ENCODE measurements around the gene PITPNB. TPM values are rescaled to one million over a fixed set of nuclear protein-coding genes. Genes with fewer than 3 reads are reported as not detected.

The PITPNB gene
- polyA plus RNA-seq, 4 donors = 13.2 to 47.5 (median 22.8) TPM

DNA sequence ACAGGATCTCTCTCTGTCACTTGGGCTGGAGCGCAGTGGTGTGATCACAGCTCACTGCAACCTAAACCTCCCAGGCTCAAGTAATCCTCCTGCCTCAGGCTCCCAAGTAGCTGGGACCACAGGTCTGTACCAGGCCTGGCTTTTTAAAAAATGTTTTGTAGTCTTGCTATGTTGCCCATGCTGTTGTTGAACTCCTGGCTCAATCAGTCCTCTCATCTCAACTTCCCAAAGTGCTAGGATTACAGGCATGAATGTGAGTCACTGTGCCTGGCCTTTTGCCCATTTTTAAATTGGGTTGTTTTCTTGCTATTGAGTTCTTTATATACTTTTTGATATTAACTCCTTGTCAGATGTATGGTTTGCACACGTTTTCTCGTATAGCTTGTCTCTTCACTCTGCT is 33.0 kb upstream of the PITPNB start:
- no peaks in the 10 kb centered on the region for H3K27me3 ChIP-seq (ENCODE audit: control insufficient read depth in 3 of 3, insufficient read depth in 3 of 3, low read length in 3 of 3)
- H3K9me3 ChIP-seq (ENCODE audit: control insufficient read depth in 2 of 2, insufficient read depth in 1 of 2, low read depth in 1 of 2, low read length in 1 of 2) = no peaks in the 10 kb centered on the region
- no peak for DNase-seq
- H3K4me3 ChIP-seq (ENCODE audit: low read depth in 1 of 3, low read length in 3 of 3) = no peak overlapping the region
- no peak for FAIRE-seq
- no peak overlapping the region for H3K27ac ChIP-seq (ENCODE audit: low read depth in 1 of 3, low read length in 2 of 3)
- H3K4me1 ChIP-seq (ENCODE audit: control insufficient read depth in 3 of 3, insufficient read depth in 2 of 3, low read depth in 1 of 3, low read length in 2 of 3) = no peaks in the 10 kb centered on the region
- WGBS, 3 donors = 80 to 96% (median 91%) methylated on average over 3 of the region's 3 CpGs
- H3K36me3 ChIP-seq (ENCODE audit: control insufficient read depth in 3 of 3, insufficient read depth in 2 of 3, low read depth in 1 of 3, low read length in 3 of 3) = peaks cover 0 to 5% (median 0%) of the 10 kb centered on the region in 3 donors

DNA sequence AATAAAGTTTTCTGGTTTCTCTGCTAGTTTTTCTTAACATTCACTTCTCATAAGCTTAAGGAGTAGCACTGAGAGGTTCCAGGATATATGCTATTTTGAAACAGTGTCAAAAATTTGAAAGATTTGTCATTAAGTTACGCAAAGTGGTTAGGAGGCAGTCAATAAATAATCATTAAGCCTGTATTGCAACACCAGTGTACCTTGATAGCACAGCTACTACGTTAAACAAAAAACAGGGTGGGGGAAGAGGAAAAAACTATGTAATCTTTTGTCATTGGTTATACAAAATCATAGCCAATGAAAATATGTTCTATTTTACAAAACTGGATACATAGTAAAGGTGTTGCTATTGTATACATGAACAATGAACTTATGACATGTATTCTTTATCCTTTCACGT is 30.4 kb upstream of the PITPNB start:
- FAIRE-seq (no peak), DNase-seq (peak in 1 of 2 donors; percentile 16)
- Histone ChIP-seq H3K4me1 (ENCODE audit: control insufficient read depth in 3 of 3, insufficient read depth in 2 of 3, low read depth in 1 of 3, low read length in 2 of 3) (no peaks in the 10 kb centered on the region), H3K36me3 (ENCODE audit: control insufficient read depth in 3 of 3, insufficient read depth in 2 of 3, low read depth in 1 of 3, low read length in 3 of 3) (peaks cover 0 to 2% (median 0%) of the 10 kb centered on the region in 3 donors), H3K9me3 (ENCODE audit: control insufficient read depth in 2 of 2, insufficient read depth in 1 of 2, low read depth in 1 of 2, low read length in 1 of 2) (no peaks in the 10 kb centered on the region), H3K27me3 (ENCODE audit: control insufficient read depth in 3 of 3, insufficient read depth in 3 of 3, low read length in 3 of 3) (no peaks in the 10 kb centered on the region), H3K27ac (ENCODE audit: low read depth in 1 of 3, low read length in 2 of 3) (no peak overlapping the region), H3K4me3 (ENCODE audit: low read depth in 1 of 3, low read length in 3 of 3) (no peak overlapping the region)
- WGBS, 3 donors = 66 to 78% (median 73%) methylated on average over 3 of the region's 3 CpGs

DNA sequence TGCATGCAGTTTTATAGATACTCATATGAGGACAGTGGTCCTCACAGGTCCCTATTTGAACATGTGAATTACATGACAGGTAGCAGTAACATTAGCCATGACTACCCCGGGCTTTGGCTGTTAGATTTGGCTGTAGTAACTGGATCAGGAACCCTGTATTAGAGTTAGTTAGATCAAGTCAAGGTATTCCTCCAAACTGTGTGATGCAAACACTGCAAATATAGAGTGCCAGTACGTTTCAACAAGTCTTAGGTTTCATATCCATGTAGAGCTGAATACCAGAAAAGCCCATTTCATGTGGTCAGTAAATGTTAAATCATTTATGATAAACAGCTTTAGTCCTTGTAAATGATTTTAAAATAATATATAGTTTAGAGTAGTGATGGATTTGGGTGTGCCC is 29.5 kb upstream of the PITPNB start:
- no peaks in the 10 kb centered on the region for H3K4me1 ChIP-seq (ENCODE audit: control insufficient read depth in 3 of 3, insufficient read depth in 2 of 3, low read depth in 1 of 3, low read length in 2 of 3)
- no peak overlapping the region for H3K27ac ChIP-seq (ENCODE audit: low read depth in 1 of 3, low read length in 2 of 3)
- H3K27me3 ChIP-seq (ENCODE audit: control insufficient read depth in 3 of 3, insufficient read depth in 3 of 3, low read length in 3 of 3) = no peaks in the 10 kb centered on the region
- H3K9me3 ChIP-seq (ENCODE audit: control insufficient read depth in 2 of 2, insufficient read depth in 1 of 2, low read depth in 1 of 2, low read length in 1 of 2) = no peaks in the 10 kb centered on the region
- FAIRE-seq = no peak
- H3K36me3 ChIP-seq (ENCODE audit: control insufficient read depth in 3 of 3, insufficient read depth in 2 of 3, low read depth in 1 of 3, low read length in 3 of 3) = no peaks in the 10 kb centered on the region
- WGBS, 3 donors = 89 to 95% (median 92%) methylated on average over 2 of the region's 2 CpGs
- H3K4me3 ChIP-seq (ENCODE audit: low read depth in 1 of 3, low read length in 3 of 3) = no peak overlapping the region
- DNase-seq = no peak

DNA sequence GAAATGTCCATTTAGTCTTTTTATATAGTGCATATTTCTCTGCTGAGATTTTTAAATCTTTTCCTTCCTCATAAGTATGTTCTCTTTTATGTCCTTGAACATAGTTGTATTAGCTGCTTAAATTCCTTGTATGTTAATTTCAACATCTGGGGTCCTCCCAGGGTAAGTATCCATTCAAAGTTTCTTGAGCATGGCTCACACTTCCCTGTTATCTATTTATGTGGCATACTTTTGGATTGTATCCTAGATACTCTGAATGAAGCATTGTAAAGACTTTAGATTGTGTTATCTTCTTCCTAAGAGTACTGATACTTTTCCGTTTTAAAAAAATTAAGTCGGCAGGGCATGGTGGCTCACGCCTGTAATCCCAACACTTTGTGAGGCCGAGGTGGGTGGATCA is 28.4 kb upstream of the PITPNB start:
- WGBS, 3 donors = 90 to 96% (median 92%) methylated on average over 4 of the region's 4 CpGs

DNA sequence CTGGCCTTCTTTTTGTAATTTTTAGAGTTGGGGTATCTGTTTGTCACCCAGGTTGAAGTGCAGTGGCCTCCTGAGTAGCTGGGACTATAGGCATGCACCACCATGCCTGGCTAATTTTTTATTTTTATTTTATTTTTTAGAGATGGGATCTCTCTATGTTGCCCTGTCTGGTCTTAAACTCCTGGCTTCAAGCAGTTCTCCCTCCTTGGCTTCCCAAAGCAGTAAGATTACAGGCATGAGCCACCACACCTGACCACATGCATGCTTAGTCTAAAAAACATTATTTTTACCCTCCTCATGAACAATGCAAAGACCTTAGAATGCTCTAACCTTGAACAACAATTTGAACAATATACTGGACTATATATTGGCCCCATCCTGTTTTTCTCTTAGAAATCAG is 22.1 kb upstream of the PITPNB start:
- peaks cover 0 to 9% (median 3%) of the 10 kb centered on the region in 3 donors for H3K36me3 ChIP-seq (ENCODE audit: control insufficient read depth in 3 of 3, insufficient read depth in 2 of 3, low read depth in 1 of 3, low read length in 3 of 3)
- no peak overlapping the region for H3K27ac ChIP-seq (ENCODE audit: low read depth in 1 of 3, low read length in 2 of 3)
- no peaks in the 10 kb centered on the region for H3K9me3 ChIP-seq (ENCODE audit: control insufficient read depth in 2 of 2, insufficient read depth in 1 of 2, low read depth in 1 of 2, low read length in 1 of 2)
- FAIRE-seq (no peak), DNase-seq (no peak)
- H3K4me3 ChIP-seq (ENCODE audit: low read depth in 1 of 3, low read length in 3 of 3) = no peak overlapping the region
- H3K4me1 ChIP-seq (ENCODE audit: control insufficient read depth in 3 of 3, insufficient read depth in 2 of 3, low read depth in 1 of 3, low read length in 2 of 3) = no peaks in the 10 kb centered on the region
- H3K27me3 ChIP-seq (ENCODE audit: control insufficient read depth in 3 of 3, insufficient read depth in 3 of 3, low read length in 3 of 3) = no peaks in the 10 kb centered on the region

More for the DNA sequence above, 28.4 kb upstream of the PITPNB start:
- FAIRE-seq = no peak
- Histone ChIP-seq H3K4me1 (ENCODE audit: control insufficient read depth in 3 of 3, insufficient read depth in 2 of 3, low read depth in 1 of 3, low read length in 2 of 3) (no peaks in the 10 kb centered on the region), H3K9me3 (ENCODE audit: control insufficient read depth in 2 of 2, insufficient read depth in 1 of 2, low read depth in 1 of 2, low read length in 1 of 2) (no peaks in the 10 kb centered on the region), H3K4me3 (ENCODE audit: low read depth in 1 of 3, low read length in 3 of 3) (no peak overlapping the region), H3K36me3 (ENCODE audit: control insufficient read depth in 3 of 3, insufficient read depth in 2 of 3, low read depth in 1 of 3, low read length in 3 of 3) (peaks cover 0 to 5% (median 0%) of the 10 kb centered on the region in 3 donors), H3K27ac (ENCODE audit: low read depth in 1 of 3, low read length in 2 of 3) (no peak overlapping the region), H3K27me3 (ENCODE audit: control insufficient read depth in 3 of 3, insufficient read depth in 3 of 3, low read length in 3 of 3) (no peaks in the 10 kb centered on the region)
- DNase-seq = no peak

DNA sequence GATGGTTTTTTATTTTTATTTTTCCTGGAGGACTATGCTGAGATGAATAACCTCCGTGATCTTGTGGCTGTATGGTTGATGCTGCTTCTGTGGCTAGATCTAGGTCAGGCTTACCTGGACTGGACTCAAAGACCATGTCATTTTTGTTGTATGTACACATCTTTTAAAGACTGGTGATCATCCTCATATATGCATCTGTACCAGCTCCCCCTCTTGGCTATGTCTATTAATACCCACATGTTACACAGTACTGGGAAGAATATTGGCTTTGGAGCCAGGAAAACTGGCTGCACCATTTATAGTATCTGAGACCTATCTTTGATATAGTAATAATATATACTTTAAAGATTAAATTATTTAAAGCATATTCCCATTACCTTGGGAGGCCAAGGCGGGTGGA is 18.4 kb upstream of the PITPNB start:
- H3K36me3 ChIP-seq (ENCODE audit: control insufficient read depth in 3 of 3, insufficient read depth in 2 of 3, low read depth in 1 of 3, low read length in 3 of 3) = peaks cover 0 to 4% (median 3%) of the 10 kb centered on the region in 3 donors
- DNase-seq (no peak), FAIRE-seq (no peak)
- WGBS, 3 donors = 95 to 100% (median 98%) methylated on average over 2 of the region's 2 CpGs
- no peak overlapping the region for H3K4me3 ChIP-seq (ENCODE audit: low read depth in 1 of 3, low read length in 3 of 3)
- H3K4me1 ChIP-seq (ENCODE audit: control insufficient read depth in 3 of 3, insufficient read depth in 2 of 3, low read depth in 1 of 3, low read length in 2 of 3) = no peaks in the 10 kb centered on the region
- no peaks in the 10 kb centered on the region for H3K9me3 ChIP-seq (ENCODE audit: control insufficient read depth in 2 of 2, insufficient read depth in 1 of 2, low read depth in 1 of 2, low read length in 1 of 2)
- H3K27me3 ChIP-seq (ENCODE audit: control insufficient read depth in 3 of 3, insufficient read depth in 3 of 3, low read length in 3 of 3) = no peaks in the 10 kb centered on the region
- H3K27ac ChIP-seq (ENCODE audit: low read depth in 1 of 3, low read length in 2 of 3) = no peak overlapping the region

DNA sequence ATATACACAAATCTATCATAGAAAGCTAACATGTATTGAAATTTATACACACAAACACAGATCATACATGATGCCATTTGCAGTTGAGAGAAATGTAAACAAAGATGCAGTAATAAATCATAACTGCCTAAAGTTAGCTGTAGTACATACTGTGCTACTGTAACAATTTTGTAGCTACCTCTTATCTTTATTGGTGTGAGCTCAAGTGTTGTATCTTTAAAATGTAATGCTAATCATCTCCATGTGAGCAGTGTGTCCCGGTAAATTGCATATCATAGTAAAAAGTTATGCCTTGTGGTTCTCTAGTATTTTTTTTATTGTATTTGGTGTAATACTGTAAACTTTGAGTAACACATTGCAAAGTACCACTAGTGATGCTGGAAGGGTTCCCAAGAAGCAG is 16.8 kb upstream of the PITPNB start:
- Histone ChIP-seq H3K36me3 (ENCODE audit: control insufficient read depth in 3 of 3, insufficient read depth in 2 of 3, low read depth in 1 of 3, low read length in 3 of 3) (peaks cover 0 to 4% (median 3%) of the 10 kb centered on the region in 3 donors), H3K4me3 (ENCODE audit: low read depth in 1 of 3, low read length in 3 of 3) (no peak overlapping the region), H3K27ac (ENCODE audit: low read depth in 1 of 3, low read length in 2 of 3) (no peak overlapping the region), H3K27me3 (ENCODE audit: control insufficient read depth in 3 of 3, insufficient read depth in 3 of 3, low read length in 3 of 3) (no peaks in the 10 kb centered on the region), H3K4me1 (ENCODE audit: control insufficient read depth in 3 of 3, insufficient read depth in 2 of 3, low read depth in 1 of 3, low read length in 2 of 3) (no peaks in the 10 kb centered on the region), H3K9me3 (ENCODE audit: control insufficient read depth in 2 of 2, insufficient read depth in 1 of 2, low read depth in 1 of 2, low read length in 1 of 2) (no peaks in the 10 kb centered on the region)
- FAIRE-seq (no peak), DNase-seq (no peak)
- WGBS, 3 donors = 39 to 63% (median 47%) methylated on average over 1 of the region's 1 CpG

DNA sequence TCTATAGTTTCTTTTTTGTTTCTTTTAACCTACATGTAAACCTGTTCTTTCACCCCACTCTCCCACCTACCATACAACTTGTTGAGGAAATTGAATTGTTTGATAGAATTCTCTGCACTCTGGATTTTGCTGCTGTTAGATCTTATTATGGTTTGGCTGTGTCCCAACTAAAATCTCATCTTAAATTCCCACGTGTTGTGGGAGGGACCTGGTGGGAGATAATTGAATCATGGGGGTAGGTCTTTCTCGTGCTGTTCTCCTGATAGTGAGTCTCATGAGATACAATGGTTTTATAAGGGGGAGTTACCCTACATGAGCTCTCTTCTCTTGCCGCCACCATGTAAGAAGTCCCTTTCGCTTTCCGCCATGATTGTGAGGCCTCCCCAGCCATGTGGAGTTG is 15.0 kb upstream of the PITPNB start:
- WGBS, 3 donors = 91 to 94% (median 94%) methylated on average over 5 of the region's 5 CpGs
- H3K36me3 ChIP-seq (ENCODE audit: control insufficient read depth in 3 of 3, insufficient read depth in 2 of 3, low read depth in 1 of 3, low read length in 3 of 3) = peaks cover 0 to 4% (median 3%) of the 10 kb centered on the region in 3 donors
- H3K27me3 ChIP-seq (ENCODE audit: control insufficient read depth in 3 of 3, insufficient read depth in 3 of 3, low read length in 3 of 3) = no peaks in the 10 kb centered on the region
- H3K27ac ChIP-seq (ENCODE audit: low read depth in 1 of 3, low read length in 2 of 3) = no peak overlapping the region
- H3K4me3 ChIP-seq (ENCODE audit: low read depth in 1 of 3, low read length in 3 of 3) = no peak overlapping the region
- FAIRE-seq = no peak
- no peak for DNase-seq
- no peaks in the 10 kb centered on the region for H3K9me3 ChIP-seq (ENCODE audit: control insufficient read depth in 2 of 2, insufficient read depth in 1 of 2, low read depth in 1 of 2, low read length in 1 of 2)
- H3K4me1 ChIP-seq (ENCODE audit: control insufficient read depth in 3 of 3, insufficient read depth in 2 of 3, low read depth in 1 of 3, low read length in 2 of 3) = no peaks in the 10 kb centered on the region

DNA sequence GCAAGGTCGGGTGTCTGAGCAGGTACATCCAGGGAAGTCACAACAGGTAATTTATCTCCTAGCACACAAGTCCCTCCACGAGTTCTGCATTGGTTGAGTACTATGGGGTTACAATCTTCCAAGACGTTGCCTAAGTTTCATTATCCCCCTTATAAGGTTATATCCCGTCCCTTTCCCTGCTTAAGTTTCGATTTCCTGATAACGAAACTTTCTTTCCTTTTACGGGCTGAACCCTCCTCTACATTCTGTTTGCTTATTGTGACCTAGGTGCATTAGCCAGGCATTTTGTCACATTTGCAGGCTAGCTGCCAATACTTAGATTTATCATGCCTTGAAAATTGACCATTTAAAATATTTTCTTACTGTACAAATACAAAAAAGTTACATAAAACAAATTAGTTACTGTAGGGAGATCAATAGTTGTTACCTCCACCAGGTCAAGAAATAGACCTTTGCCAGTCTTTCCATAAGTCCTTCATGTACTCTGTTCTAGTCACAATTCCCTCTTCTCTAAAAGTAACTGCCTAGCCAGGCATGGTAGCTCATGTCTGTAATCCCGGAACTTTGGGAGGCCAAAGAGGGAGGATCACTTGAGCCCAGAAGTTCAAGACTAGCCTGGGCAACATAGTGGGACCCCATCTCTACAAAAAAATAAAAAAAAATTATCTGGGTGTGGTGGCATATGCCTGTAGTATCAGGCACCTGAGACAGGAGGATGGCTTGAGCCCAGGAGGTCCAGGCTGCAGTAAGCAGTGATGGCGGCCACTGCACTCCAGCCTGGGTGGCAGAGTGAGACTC is 14.3 kb upstream of the PITPNB start:
- FAIRE-seq = no peak
- Histone ChIP-seq H3K27ac (ENCODE audit: low read depth in 1 of 3, low read length in 2 of 3) (peak overlapping the region in 1 of 3 donors; percentile 52), H3K9me3 (ENCODE audit: control insufficient read depth in 2 of 2, insufficient read depth in 1 of 2, low read depth in 1 of 2, low read length in 1 of 2) (no peaks in the 10 kb centered on the region)

More for the DNA sequence above, 14.3 kb upstream of the PITPNB start:
- H3K27me3 ChIP-seq (ENCODE audit: control insufficient read depth in 3 of 3, insufficient read depth in 3 of 3, low read length in 3 of 3) = no peaks in the 10 kb centered on the region
- no peak overlapping the region for H3K4me3 ChIP-seq (ENCODE audit: low read depth in 1 of 3, low read length in 3 of 3)
- no peaks in the 10 kb centered on the region for H3K36me3 ChIP-seq (ENCODE audit: control insufficient read depth in 3 of 3, insufficient read depth in 2 of 3, low read depth in 1 of 3, low read length in 3 of 3)
- WGBS, 3 donors = 80 to 90% (median 83%) methylated on average over 9 of the region's 9 CpGs
- no peak for DNase-seq
- no peaks in the 10 kb centered on the region for H3K4me1 ChIP-seq (ENCODE audit: control insufficient read depth in 3 of 3, insufficient read depth in 2 of 3, low read depth in 1 of 3, low read length in 2 of 3)

All from small intestine (tissue), 7 donors.